Pulmonary artery endothelial cell (primary cell): ENCODE results near the gene TRPC4AP. TPM values are rescaled to one million over a fixed set of nuclear protein-coding genes. Genes with fewer than 3 reads are reported as not detected.

Experiments
- DNase-seq: peaks from one replicate; pipeline ENCODE4 v3.0.0-alpha.2; 2011; ENCODE audit warnings: low read depth, low spot score
- total RNA-seq: library from RNA; depleted of rRNA; stranded (reverse); fragments of >200 nt; gene quantifications from 2 replicates; pipeline ENCODE4 v1.2.3, GENCODE V29; 2014

TRPC4AP gene
- total RNA-seq, 1 donor from 2014 or later = 85.0 TPM

GRCh38 chr20:34989670-34990069 is 102.9 kb downstream of the TRPC4AP start:
- no peak for DNase-seq

GRCh38 chr20:34989118-34989517 is 103.5 kb downstream of the TRPC4AP start:
- DNase-seq = no peak

GRCh38 chr20:34988191-34988540 is 104.4 kb downstream of the TRPC4AP start:
- no peak for DNase-seq

DNA sequence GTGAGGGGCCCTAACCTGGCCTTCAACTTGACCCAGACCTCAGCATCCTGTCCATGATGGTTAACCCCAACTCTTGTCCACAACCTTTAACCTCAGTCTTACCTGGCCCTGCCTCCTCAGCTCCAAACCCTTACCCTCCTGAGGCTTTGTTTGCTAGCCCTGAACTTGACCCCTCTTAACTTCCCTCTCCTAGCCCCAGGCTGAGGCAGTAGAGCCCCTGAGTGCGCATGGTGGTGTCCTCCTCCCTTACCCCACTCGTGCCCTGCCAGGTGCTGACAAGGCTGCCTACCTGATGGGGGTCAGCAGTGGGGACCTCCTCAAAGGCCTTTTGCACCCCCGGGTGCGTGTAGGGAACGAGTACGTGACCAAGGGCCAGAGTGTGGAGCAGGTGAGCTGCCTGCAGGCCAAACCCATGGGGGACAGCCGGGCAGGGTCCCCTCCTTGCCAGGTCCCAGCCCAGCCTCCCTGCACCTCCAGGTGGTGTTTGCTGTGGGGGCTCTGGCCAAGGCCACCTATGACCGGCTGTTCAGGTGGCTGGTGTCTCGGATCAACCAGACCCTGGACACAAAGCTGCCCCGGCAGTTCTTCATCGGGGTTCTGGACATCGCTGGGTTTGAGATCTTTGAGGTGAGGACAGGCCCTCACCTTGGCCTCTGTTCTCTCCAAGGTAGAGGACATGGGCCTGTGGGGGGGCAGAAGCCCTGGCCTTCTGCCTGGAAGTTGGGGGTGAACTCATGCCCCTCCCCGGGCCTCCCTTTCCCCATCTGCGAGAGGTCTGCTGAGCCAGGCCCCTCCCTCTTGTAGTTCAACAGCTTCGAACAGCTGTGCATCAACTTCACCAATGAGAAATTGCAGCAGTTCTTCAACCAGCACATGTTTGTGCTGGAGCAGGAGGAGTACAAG is 105.1 kb downstream of the TRPC4AP start:
- no peak for DNase-seq

DNA sequence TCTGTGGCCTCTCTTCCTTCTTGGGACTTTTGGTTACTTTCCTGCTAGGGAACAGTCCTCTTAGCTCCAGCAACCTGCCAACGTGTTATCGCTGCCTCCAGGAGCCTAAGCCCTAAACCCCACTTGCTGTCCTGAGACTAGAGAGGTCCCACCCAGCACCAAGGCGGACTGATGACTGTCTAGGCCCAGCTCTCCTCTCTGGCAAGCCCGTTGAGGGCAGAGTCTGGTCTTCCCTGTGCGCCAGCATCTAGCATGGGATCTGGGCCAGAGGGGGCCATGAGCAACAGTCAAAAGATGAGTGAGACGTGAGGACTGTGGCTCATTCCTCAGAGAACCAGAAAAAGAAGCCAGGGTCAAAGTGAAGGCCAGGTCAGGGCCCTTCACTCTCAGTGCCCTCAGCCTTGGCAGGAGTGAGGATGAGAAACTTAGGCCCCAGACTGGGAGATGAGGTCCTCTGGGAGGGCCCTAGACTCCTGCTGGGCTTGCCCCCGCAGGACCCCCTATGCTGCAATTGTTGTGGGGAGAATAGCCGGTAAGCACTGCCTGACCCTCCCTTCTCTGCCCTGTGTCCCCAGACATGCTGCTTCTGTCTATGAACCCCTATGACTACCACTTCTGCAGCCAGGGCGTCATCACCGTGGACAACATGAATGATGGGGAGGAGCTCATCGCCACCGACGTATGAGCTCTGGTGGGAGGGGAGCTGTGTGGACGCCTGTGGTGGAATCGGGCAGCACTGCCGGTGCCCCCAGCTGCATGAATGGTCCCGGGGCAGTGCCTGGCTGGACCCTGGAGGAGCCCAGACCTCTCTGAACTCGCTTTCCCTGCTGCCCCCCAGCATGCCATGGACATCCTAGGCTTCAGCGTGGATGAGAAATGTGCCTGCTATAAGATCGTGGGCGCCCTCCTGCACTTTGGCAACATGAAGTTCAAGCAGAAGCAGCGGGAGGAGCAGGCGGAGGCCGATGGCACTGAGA is 106.0 kb downstream of the TRPC4AP start:
- DNase-seq = no peak

DNA sequence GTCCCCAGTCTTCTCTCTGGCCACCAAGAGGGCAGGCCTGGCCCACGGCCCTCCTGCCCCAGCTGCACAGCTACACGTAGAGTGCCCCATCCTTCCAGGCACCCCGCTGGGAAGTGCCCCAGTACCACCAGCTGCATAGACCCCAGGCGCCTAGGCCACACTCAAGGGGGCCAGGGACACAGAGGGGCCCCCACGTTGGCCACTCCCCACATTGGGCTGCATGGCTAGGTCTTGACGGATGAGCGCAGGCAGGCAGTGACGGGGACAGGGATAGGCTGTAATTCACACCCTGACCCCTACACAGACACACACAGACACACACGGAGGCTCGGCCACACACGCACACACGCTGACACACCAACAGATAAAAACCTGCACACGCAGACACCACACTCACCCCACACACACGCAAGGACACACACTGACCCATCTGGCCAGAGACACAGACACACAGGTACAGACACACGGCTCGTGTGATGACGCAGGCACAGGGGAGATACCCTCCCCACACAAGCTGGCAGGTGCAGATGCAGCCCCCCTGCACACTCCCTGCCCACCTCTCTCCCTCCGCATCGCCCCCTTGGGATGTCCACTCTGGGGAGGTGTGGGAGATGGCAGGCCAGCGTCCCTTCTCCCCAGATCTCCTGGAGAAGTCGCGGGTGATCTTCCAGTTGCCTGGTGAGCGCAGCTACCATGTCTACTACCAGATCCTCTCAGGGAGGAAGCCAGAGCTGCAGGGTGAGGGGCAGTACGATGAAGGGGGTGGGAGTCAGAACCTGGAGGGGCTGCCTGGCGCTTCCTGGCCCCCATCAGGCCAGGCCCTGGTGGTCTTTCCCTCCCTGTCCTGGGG is 106.9 kb downstream of the TRPC4AP start:
- no peak for DNase-seq

- no peak for DNase-seq
Measured at GRCh38 chr20:34984756-34985261, 107.8 kb downstream of the TRPC4AP start.

DNA sequence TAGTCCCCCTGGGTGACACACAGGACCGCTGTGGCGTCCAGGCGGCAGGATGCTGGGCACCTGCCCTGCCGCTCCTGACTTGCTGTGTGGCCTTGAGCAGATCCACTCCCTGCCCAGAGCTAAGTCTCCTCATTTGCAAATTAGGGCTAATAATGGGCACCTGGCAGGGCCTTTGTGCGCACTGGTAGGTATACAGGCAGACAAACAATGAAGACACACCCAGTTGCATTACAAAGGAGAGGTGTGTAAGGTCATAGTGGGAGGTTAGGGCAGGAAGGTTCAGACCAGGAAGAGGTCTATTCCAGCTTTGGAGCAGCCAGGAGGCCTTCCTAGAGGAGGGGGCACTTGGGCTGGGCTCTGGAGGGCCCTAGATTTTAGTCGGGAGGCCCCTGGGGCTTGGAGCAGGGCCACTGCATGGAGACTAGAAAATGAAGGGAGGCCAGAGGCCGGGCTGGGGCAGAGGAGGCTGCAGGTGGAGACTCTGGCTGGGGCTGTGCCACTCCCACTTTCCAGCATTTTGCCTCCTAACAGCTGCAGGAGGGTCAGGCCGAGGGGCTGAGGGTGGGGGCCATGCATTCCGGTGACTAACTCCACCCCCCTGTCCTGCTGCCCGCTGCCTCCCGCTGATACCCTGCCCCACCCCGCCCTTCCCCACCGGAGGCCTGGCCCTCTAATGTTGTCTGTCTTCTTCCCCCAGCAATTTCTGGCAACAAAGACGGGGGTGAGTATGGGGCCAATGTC is 108.4 kb downstream of the TRPC4AP start:
- no peak for DNase-seq

DNA sequence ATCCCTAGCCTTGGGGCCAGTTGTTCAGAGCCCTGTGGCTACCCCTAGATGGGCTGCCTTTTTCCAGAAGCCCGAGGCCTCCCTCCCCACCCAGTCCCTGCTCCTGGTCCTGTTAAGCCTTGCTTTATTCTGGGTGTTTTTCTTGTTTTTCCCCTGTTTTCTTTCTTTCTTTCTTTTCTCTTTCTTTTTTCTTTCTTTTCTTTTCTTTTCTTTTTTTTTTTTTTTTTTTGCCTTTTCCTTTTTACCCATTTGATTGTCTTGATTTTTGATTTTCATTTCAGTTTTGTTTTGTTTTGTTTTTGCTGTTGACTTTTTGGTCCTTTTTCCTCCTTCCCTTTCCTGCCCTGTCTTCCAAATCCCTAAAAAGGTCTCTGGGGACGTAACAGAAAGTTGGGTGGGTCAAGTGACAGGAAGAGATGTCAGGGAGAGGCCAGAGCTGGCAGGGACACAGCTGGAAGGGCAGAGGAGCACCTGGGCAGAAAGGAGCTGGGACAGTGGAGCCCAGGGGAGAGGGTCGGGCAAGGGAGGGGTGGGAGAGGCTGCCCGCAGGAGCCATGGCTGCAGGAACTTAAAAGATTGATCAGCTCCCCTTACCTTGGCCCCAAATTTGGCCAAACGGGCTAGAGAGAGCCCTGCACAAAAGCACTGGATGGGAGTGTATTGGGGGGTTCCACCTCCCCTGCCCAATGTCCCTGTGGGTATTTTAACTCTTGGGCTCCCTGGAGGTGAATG is 109.4 kb downstream of the TRPC4AP start:
- DNase-seq = no peak

DNA sequence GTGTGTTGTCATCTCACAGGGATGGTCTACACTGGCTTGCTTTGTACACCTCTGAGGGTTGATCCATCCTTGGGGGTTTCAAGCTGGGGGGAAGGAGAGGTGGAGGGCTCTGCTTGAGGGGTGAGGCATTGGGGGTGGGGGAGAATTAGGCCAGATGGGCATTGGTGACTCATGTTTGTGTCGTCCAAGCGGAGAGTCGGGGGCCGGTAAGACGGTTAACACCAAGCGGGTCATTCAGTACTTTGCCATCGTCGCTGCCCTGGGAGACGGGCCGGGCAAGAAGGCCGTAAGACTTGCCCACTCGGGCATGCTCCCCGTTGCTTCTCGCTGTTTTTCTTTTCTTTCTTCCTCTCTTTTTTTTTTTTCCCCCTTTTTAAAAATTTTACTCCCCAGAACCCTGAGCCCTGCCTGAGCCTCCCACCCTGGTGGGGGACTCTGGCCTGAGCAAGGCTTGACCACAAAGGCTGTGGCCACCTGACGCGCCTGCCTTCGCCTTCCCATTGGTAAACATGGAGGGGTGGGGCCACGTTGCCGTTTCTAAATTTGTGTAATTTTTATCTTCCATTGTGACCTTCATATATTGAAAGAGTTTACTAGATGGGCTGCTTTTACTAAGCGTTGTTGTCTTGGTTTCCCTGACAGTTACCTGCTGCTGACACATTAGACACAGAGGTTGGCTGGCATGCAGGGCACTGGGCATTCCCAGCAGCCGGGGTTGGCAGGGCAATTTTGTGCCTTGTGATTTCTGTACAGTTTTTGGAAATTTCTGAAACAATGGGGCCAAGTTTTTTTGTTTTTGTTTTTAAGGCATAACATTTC is 110.1 kb downstream of the TRPC4AP start:
- no peak for DNase-seq

- DNase-seq = no peak
Measured at GRCh38 chr20:34980543-34981233, 111.9 kb downstream of the TRPC4AP start.

- no peak for DNase-seq
Measured at GRCh38 chr20:34979366-34980153, 113.0 kb downstream of the TRPC4AP start.

GRCh38 chr20:34978092-34978744 is 114.4 kb downstream of the TRPC4AP start:
- no peak for DNase-seq

- DNase-seq = no peak
Measured at GRCh38 chr20:34977365-34978091, 115.1 kb downstream of the TRPC4AP start.

DNA sequence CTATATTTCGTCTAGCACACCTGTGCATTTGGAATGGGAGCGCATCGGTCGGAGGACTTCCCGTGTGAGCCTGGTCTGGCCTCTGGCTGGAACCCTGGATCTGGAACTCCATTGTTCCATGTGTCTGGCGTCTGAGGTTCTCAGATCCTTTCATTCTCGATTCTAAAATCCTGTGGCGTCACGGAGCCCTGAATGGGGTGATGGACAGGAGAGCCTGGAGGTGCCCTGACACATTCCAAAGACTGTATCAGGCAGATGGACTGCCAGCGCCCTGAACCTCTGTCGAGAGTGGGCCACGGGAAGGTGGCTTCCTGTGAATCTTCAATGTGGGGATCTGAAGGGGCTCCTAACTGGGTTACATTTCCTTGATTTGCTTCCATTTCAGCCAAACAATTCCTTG is 116.3 kb downstream of the TRPC4AP start:
- DNase-seq = no peak

- no peak for DNase-seq
Measured at GRCh38 chr20:34974246-34974645, 118.4 kb downstream of the TRPC4AP start.
